Measurements from ENCODE around the gene TRAPPC6A. TPM values are rescaled to one million over a fixed set of nuclear protein-coding genes. Genes with fewer than 3 reads are reported as not detected.

The TRAPPC6A gene
- total RNA-seq, 1 experiment from 2014 or later: 13.3 TPM

GRCh38 chr19:45205810-45206209, 27.8 kb upstream of the TRAPPC6A start:
- no peaks in the 10 kb centered on the region for H3K9me3 ChIP-seq (replicated peaks)
- no peak overlapping the region for H3K27ac ChIP-seq
- no peaks in the 10 kb centered on the region for H3K36me3 ChIP-seq
- no peaks in the 10 kb centered on the region; the same call in 1 of the 2 replicates for H3K27me3 ChIP-seq (replicated peaks)
- DNase-seq (ENCODE audit: low read depth in 1 of 2, low spot score in 2 of 2): no peak
- H3K4me3 ChIP-seq: no peak overlapping the region
- H3K4me1 ChIP-seq (replicated peaks): no peaks in the 10 kb centered on the region; the same call in 1 of the 2 replicates

- DNase-seq (ENCODE audit: low read depth in 1 of 2, low spot score in 2 of 2): no peak
- Histone ChIP-seq H3K27me3 (replicated peaks) (no peaks in the 10 kb centered on the region; the same call in 1 of the 2 replicates), H3K4me3 (no peak overlapping the region), H3K27ac (no peak overlapping the region), H3K36me3 (no peaks in the 10 kb centered on the region), H3K4me1 (replicated peaks) (no peaks in the 10 kb centered on the region), H3K9me3 (replicated peaks) (no peaks in the 10 kb centered on the region)
Measured at GRCh38 chr19:45202637-45203036, 24.6 kb upstream of the TRAPPC6A start.

- no peak for DNase-seq (ENCODE audit: low read depth in 1 of 2, low spot score in 2 of 2)
- H3K27me3 ChIP-seq (replicated peaks): no peaks in the 10 kb centered on the region
- no peaks in the 10 kb centered on the region for H3K4me1 ChIP-seq (replicated peaks)
- no peaks in the 10 kb centered on the region for H3K9me3 ChIP-seq (replicated peaks)
- no peak overlapping the region for H3K4me3 ChIP-seq
- H3K36me3 ChIP-seq: no peaks in the 10 kb centered on the region
- H3K27ac ChIP-seq: no peak overlapping the region
Measured at GRCh38 chr19:45200568-45200967, 22.5 kb upstream of the TRAPPC6A start.

- Histone ChIP-seq H3K27ac (no peak overlapping the region), H3K4me3 (no peak overlapping the region)
- no peak for DNase-seq (ENCODE audit: low read depth in 1 of 2, low spot score in 2 of 2)
Measured at GRCh38 chr19:45195764-45196163, 17.7 kb upstream of the TRAPPC6A start.

GRCh38 chr19:45191375-45191774, 13.3 kb upstream of the TRAPPC6A start:
- Histone ChIP-seq H3K36me3 (no peaks in the 10 kb centered on the region), H3K9me3 (replicated peaks) (no peaks in the 10 kb centered on the region), H3K4me1 (replicated peaks) (no peaks in the 10 kb centered on the region), H3K4me3 (no peak overlapping the region), H3K27ac (no peak overlapping the region), H3K27me3 (replicated peaks) (no peaks in the 10 kb centered on the region)
- DNase-seq (ENCODE audit: low read depth in 1 of 2, low spot score in 2 of 2): no peak

More at GRCh38 chr19:45195764-45196163, 17.7 kb upstream of the TRAPPC6A start:
- Histone ChIP-seq H3K27me3 (replicated peaks) (no peaks in the 10 kb centered on the region), H3K4me1 (replicated peaks) (no peaks in the 10 kb centered on the region), H3K36me3 (no peaks in the 10 kb centered on the region), H3K9me3 (replicated peaks) (no peaks in the 10 kb centered on the region)

- H3K27ac ChIP-seq: no peak overlapping the region
- H3K36me3 ChIP-seq: no peaks in the 10 kb centered on the region
- no peaks in the 10 kb centered on the region for H3K4me1 ChIP-seq (replicated peaks)
Measured at GRCh38 chr19:45189971-45190370, 11.9 kb upstream of the TRAPPC6A start.

GRCh38 chr19:45187421-45188100, 9.5 kb upstream of the TRAPPC6A start:
- Histone ChIP-seq H3K27me3 (replicated peaks) (no peaks in the 10 kb centered on the region), H3K4me1 (replicated peaks) (no peaks in the 10 kb centered on the region), H3K36me3 (no peaks in the 10 kb centered on the region), H3K9me3 (replicated peaks) (no peaks in the 10 kb centered on the region), H3K4me3 (no peak overlapping the region), H3K27ac (no peak overlapping the region)
- DNase-seq (ENCODE audit: low read depth in 1 of 2, low spot score in 2 of 2): no peak

More at GRCh38 chr19:45189971-45190370, 11.9 kb upstream of the TRAPPC6A start:
- Histone ChIP-seq H3K27me3 (replicated peaks) (no peaks in the 10 kb centered on the region), H3K4me3 (no peak overlapping the region), H3K9me3 (replicated peaks) (no peaks in the 10 kb centered on the region)
- no peak for DNase-seq (ENCODE audit: low read depth in 1 of 2, low spot score in 2 of 2)

- no peak overlapping the region for H3K4me3 ChIP-seq
- no peaks in the 10 kb centered on the region for H3K9me3 ChIP-seq (replicated peaks)
- no peak for DNase-seq (ENCODE audit: low read depth in 1 of 2, low spot score in 2 of 2)
- no peak overlapping the region for H3K27ac ChIP-seq
- no peaks in the 10 kb centered on the region for H3K36me3 ChIP-seq
- H3K4me1 ChIP-seq (replicated peaks): no peaks in the 10 kb centered on the region
- H3K27me3 ChIP-seq (replicated peaks): no peaks in the 10 kb centered on the region
Measured at GRCh38 chr19:45186509-45187334, 8.7 kb upstream of the TRAPPC6A start.

- no peak overlapping the region for H3K27ac ChIP-seq
- DNase-seq (ENCODE audit: low read depth in 1 of 2, low spot score in 2 of 2): no peak
- no peaks in the 10 kb centered on the region for H3K9me3 ChIP-seq (replicated peaks)
- H3K36me3 ChIP-seq: peaks cover 10% of the 10 kb centered on the region
- no peaks in the 10 kb centered on the region for H3K27me3 ChIP-seq (replicated peaks)
- H3K4me1 ChIP-seq (replicated peaks): peaks cover 9% of the 10 kb centered on the region
- no peak overlapping the region for H3K4me3 ChIP-seq
Measured at GRCh38 chr19:45184115-45184514, 6.1 kb upstream of the TRAPPC6A start.

- no peak for DNase-seq (ENCODE audit: low read depth in 1 of 2, low spot score in 2 of 2)
- Histone ChIP-seq H3K27ac (no peak overlapping the region), H3K36me3 (peaks cover 10% of the 10 kb centered on the region), H3K9me3 (replicated peaks) (no peaks in the 10 kb centered on the region), H3K4me1 (replicated peaks) (peaks cover 9% of the 10 kb centered on the region), H3K27me3 (replicated peaks) (no peaks in the 10 kb centered on the region), H3K4me3 (no peak overlapping the region)
Measured at GRCh38 chr19:45182758-45183157, 4.7 kb upstream of the TRAPPC6A start.

GRCh38 chr19:45180936-45181335, 2.9 kb upstream of the TRAPPC6A start:
- DNase-seq (ENCODE audit: low read depth in 1 of 2, low spot score in 2 of 2): no peak
- Histone ChIP-seq H3K4me1 (replicated peaks) (peaks cover 15% of the 10 kb centered on the region), H3K27me3 (replicated peaks) (no peaks in the 10 kb centered on the region), H3K27ac (no peak overlapping the region), H3K36me3 (peaks cover 10% of the 10 kb centered on the region), H3K9me3 (replicated peaks) (no peaks in the 10 kb centered on the region), H3K4me3 (no peak overlapping the region)

- Histone ChIP-seq H3K4me1 (replicated peaks) (peaks cover 15% of the 10 kb centered on the region), H3K9me3 (replicated peaks) (no peaks in the 10 kb centered on the region), H3K4me3 (peak overlapping the region; percentile 61), H3K27ac (no peak overlapping the region), H3K36me3 (peaks cover 10% of the 10 kb centered on the region), H3K27me3 (replicated peaks) (no peaks in the 10 kb centered on the region)
- DNase-seq (ENCODE audit: low read depth in 1 of 2, low spot score in 2 of 2): no peak
Measured at GRCh38 chr19:45179892-45180370, 1.9 kb upstream of the TRAPPC6A start.

GRCh38 chr19:45179072-45179891, 1.2 kb upstream of the TRAPPC6A start:
- peak overlapping the region; percentile 61 for H3K4me3 ChIP-seq
- H3K27ac ChIP-seq: peak overlapping the region; percentile 45
- H3K4me1 ChIP-seq (replicated peaks): peaks cover 15% of the 10 kb centered on the region
- H3K36me3 ChIP-seq: peaks cover 10% of the 10 kb centered on the region
- DNase-seq (ENCODE audit: low read depth in 1 of 2, low spot score in 2 of 2): no peak
- no peaks in the 10 kb centered on the region for H3K9me3 ChIP-seq (replicated peaks)
- H3K27me3 ChIP-seq (replicated peaks): no peaks in the 10 kb centered on the region
